Fibroblast of lung (primary cell): ENCODE measurements around the gene C19orf67.

Experiments
- EZH2 ChIP-seq: IDR thresholded peaks from 2 replicates; pipeline ENCODE4 v1.5.1; 2012; ENCODE audit warnings: low read length, control low read depth, mild to moderate bottlenecking; ENCODE audit errors: missing control alignments
- TF ChIP-seq, protein P1 (sequence below), 2 donors: IDR thresholded peaks in 1 of 2; conservative IDR thresholded peaks in 1 of 2; 1 replicate in 1 of 2; 2 replicates in 1 of 2; pipeline ENCODE4 v1.5.1; 2011 to 2012; ENCODE audit warnings: low read length in 2 of 2, control low read depth in 1 of 2, inconsistent platforms in 1 of 2, low read depth in 1 of 2, mild to moderate bottlenecking in 1 of 2

GRCh38 chr19:14119644-14120496 is 34.3 kb upstream of the C19orf67 start:
- TF ChIP-seq EZH2, result no peak
- TF ChIP-seq, protein P1, sequence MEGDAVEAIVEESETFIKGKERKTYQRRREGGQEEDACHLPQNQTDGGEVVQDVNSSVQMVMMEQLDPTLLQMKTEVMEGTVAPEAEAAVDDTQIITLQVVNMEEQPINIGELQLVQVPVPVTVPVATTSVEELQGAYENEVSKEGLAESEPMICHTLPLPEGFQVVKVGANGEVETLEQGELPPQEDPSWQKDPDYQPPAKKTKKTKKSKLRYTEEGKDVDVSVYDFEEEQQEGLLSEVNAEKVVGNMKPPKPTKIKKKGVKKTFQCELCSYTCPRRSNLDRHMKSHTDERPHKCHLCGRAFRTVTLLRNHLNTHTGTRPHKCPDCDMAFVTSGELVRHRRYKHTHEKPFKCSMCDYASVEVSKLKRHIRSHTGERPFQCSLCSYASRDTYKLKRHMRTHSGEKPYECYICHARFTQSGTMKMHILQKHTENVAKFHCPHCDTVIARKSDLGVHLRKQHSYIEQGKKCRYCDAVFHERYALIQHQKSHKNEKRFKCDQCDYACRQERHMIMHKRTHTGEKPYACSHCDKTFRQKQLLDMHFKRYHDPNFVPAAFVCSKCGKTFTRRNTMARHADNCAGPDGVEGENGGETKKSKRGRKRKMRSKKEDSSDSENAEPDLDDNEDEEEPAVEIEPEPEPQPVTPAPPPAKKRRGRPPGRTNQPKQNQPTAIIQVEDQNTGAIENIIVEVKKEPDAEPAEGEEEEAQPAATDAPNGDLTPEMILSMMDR (conservative IDR thresholded peaks at IDR 0.05 in 1 of 2, IDR thresholded peaks at IDR 0.05 in 1 of 2; ENCODE audit: low read depth in 1 of 2, low read length in 2 of 2), result no peak
